Large intestine (tissue), 3 donors: ENCODE data around the gene TOR1B. TPM values are rescaled to one million over a fixed set of nuclear protein-coding genes. Genes with fewer than 3 reads are reported as not detected.

Source experiments
- DNase-seq, 2 donors: peaks; one replicate each; pipeline versions ENCODE4 v3.0.0 to v3.0.0-alpha.2; 2013
- H3K27ac ChIP-seq: one replicate; pipeline ENCODE4 v1.5.1; 2013; ENCODE audit warnings: low read length
- H3K27me3 ChIP-seq: 2 replicates; pipeline ENCODE4 v1.6.1; 2013; ENCODE audit warnings: low read length; ENCODE audit not compliant: control insufficient read depth, insufficient read depth
- H3K36me3 ChIP-seq: 2 replicates; pipeline ENCODE4 v1.6.1; 2013; ENCODE audit warnings: low read length; ENCODE audit not compliant: control insufficient read depth, insufficient read depth
- H3K4me1 ChIP-seq: one replicate; pipeline ENCODE4 v1.6.1; 2013; ENCODE audit warnings: low read length; ENCODE audit not compliant: control insufficient read depth, insufficient read depth
- H3K4me3 ChIP-seq: one replicate; pipeline ENCODE4 v1.5.1; 2013; ENCODE audit warnings: low read length
- H3K9me3 ChIP-seq: one replicate; pipeline ENCODE4 v1.6.1; 2013; ENCODE audit warnings: mild to moderate bottlenecking, low read depth, low read length, moderate library complexity; ENCODE audit not compliant: control insufficient read depth
- WGBS: methylation state at CpG from one replicate; pipeline ENCODE4 v1.1.5; 2013; ENCODE audit warnings: low lambda C conversion rate; ENCODE audit not compliant: insufficient coverage; 5-methylcytosine and 5-hydroxymethylcytosine counted together
- polyA plus RNA-seq: library from polyadenylated mRNA; unstranded; fragments of 120-200 nt; gene quantifications from one replicate; pipeline ENCODE4 v1.2.1, GENCODE V29; 2013

Gene TOR1B
- polyA plus RNA-seq, 1 donor: 22.7 TPM

GRCh38 chr9:129857207-129857606 is 54.2 kb downstream of the TOR1B start:
- peaks cover 68% of the 10 kb centered on the region for H3K36me3 ChIP-seq
- DNase-seq: no peak
- no peak overlapping the region for H3K4me3 ChIP-seq
- H3K27ac ChIP-seq: no peak overlapping the region
- WGBS: no CpG with 5 or more reads among the region's 7 CpGs
- no peaks in the 10 kb centered on the region for H3K9me3 ChIP-seq
- H3K4me1 ChIP-seq: no peaks in the 10 kb centered on the region
- H3K27me3 ChIP-seq: no peaks in the 10 kb centered on the region

GRCh38 chr9:129858167-129858962 is 55.4 kb downstream of the TOR1B start:
- no CpG with 5 or more reads among the region's 11 CpGs for WGBS
- Histone ChIP-seq H3K4me1 (no peaks in the 10 kb centered on the region), H3K4me3 (no peak overlapping the region), H3K9me3 (no peaks in the 10 kb centered on the region), H3K27ac (no peak overlapping the region), H3K27me3 (no peaks in the 10 kb centered on the region), H3K36me3 (peaks cover 65% of the 10 kb centered on the region)
- no peak for DNase-seq

Other genes with a start within 250 kb of the TOR1B start
- gene C9orf50, start 182.1 kb upstream of the TOR1B start, polyA plus RNA-seq: 0.33 TPM
- 45.3 TPM for gene NTMT1, start 177.0 kb upstream of the TOR1B start, polyA plus RNA-seq
- gene ASB6, start 161.0 kb upstream of the TOR1B start, polyA plus RNA-seq: 14.8 TPM
- gene PRRX2, start 137.5 kb upstream of the TOR1B start, polyA plus RNA-seq: 1.6 TPM
- gene PTGES, start 50.1 kb upstream of the TOR1B start, polyA plus RNA-seq: 4.9 TPM
- 32.4 TPM for gene TOR1A, start 21.0 kb downstream of the TOR1B start, polyA plus RNA-seq
- 47.5 TPM for gene C9orf78, start 32.1 kb downstream of the TOR1B start, polyA plus RNA-seq
- 17.7 TPM for gene USP20, start 32.3 kb downstream of the TOR1B start, polyA plus RNA-seq
- 25.1 TPM for gene FNBP1, start 240.0 kb downstream of the TOR1B start, polyA plus RNA-seq